ENCODE measurements around the gene TBX1.
"Not testable (repeated sequence)": the region's sequence is repeated elsewhere in the genome, so short reads cannot be mapped to it uniquely, and the experiment has no call there.

The TBX1 gene

GRCh38 chr22:19791243-19791642 lies 30.7 kb downstream of the TBX1 start:
- TF ChIP-seq CTCF (IDR thresholded peaks at IDR 0.05; ENCODE audit: low read depth, low read length), result no peak
- no peak for DNase-seq
- Histone ChIP-seq H3K9me3 (ENCODE audit: severe bottlenecking) (peaks cover 9% of the 10 kb centered on the region), H3K4me3 (ENCODE audit: low read depth, low read length) (no peak overlapping the region), H3K27ac (no peak overlapping the region), H3K27me3 (ENCODE audit: insufficient read depth, low read depth, severe bottlenecking) (no peaks in the 10 kb centered on the region), H3K36me3 (no peaks in the 10 kb centered on the region; the same call in 1 of the 2 replicates)

GRCh38 chr22:19791894-19792293 lies 31.3 kb downstream of the TBX1 start:
- TF ChIP-seq CTCF (IDR thresholded peaks at IDR 0.05; ENCODE audit: low read depth, low read length), result no peak
- peaks cover 9% of the 10 kb centered on the region for H3K9me3 ChIP-seq (ENCODE audit: severe bottlenecking)
- H3K4me3 ChIP-seq (ENCODE audit: low read depth, low read length), result no peak overlapping the region
- H3K27me3 ChIP-seq (ENCODE audit: insufficient read depth, low read depth, severe bottlenecking), result no peaks in the 10 kb centered on the region
- no peak for DNase-seq
- H3K27ac ChIP-seq, result no peak overlapping the region
- H3K36me3 ChIP-seq, result no peaks in the 10 kb centered on the region; the same call in 1 of the 2 replicates

- not testable (repeated sequence) for DNase-seq, H3K27ac ChIP-seq, H3K36me3 ChIP-seq
Measured at GRCh38 chr22:19792383-19792896, 31.9 kb downstream of the TBX1 start.

GRCh38 chr22:19793161-19793560 lies 32.6 kb downstream of the TBX1 start:
- Histone ChIP-seq H3K9me3 (ENCODE audit: severe bottlenecking) (peaks cover 9% of the 10 kb centered on the region), H3K36me3 (no peaks in the 10 kb centered on the region; the same call in 1 of the 2 replicates), H3K27me3 (ENCODE audit: insufficient read depth, low read depth, severe bottlenecking) (no peaks in the 10 kb centered on the region), H3K27ac (no peak overlapping the region), H3K4me3 (ENCODE audit: low read depth, low read length) (no peak overlapping the region)
- DNase-seq, result no peak
- TF ChIP-seq CTCF (IDR thresholded peaks at IDR 0.05; ENCODE audit: low read depth, low read length), result no peak

More at GRCh38 chr22:19792383-19792896, 31.9 kb downstream of the TBX1 start:
- not testable (repeated sequence) for H3K27me3 ChIP-seq (ENCODE audit: insufficient read depth, low read depth, severe bottlenecking); H3K9me3 ChIP-seq (ENCODE audit: severe bottlenecking); H3K4me3 ChIP-seq (ENCODE audit: low read depth, low read length)

GRCh38 chr22:19793661-19794310 lies 33.2 kb downstream of the TBX1 start:
- Histone ChIP-seq H3K36me3 (no peaks in the 10 kb centered on the region; the same call in 1 of the 2 replicates), H3K27ac (no peak overlapping the region), H3K9me3 (ENCODE audit: severe bottlenecking) (peaks cover 9% of the 10 kb centered on the region), H3K27me3 (ENCODE audit: insufficient read depth, low read depth, severe bottlenecking) (no peaks in the 10 kb centered on the region), H3K4me3 (ENCODE audit: low read depth, low read length) (no peak overlapping the region)
- no peak for DNase-seq
- TF ChIP-seq CTCF (IDR thresholded peaks at IDR 0.05; ENCODE audit: low read depth, low read length), result no peak

- no peak for TF ChIP-seq CTCF (IDR thresholded peaks at IDR 0.05; ENCODE audit: low read depth, low read length)
- H3K4me3 ChIP-seq (ENCODE audit: low read depth, low read length), result no peak overlapping the region
- no peaks in the 10 kb centered on the region for H3K27me3 ChIP-seq (ENCODE audit: insufficient read depth, low read depth, severe bottlenecking)
- no peak for DNase-seq
- peaks cover 6% of the 10 kb centered on the region for H3K9me3 ChIP-seq (ENCODE audit: severe bottlenecking)
- H3K36me3 ChIP-seq, result no peaks in the 10 kb centered on the region; the same call in 1 of the 2 replicates
- no peak overlapping the region for H3K27ac ChIP-seq
Measured at GRCh38 chr22:19795617-19796008, 35.0 kb downstream of the TBX1 start.

All from WERI-Rb-1 (cell line).